Measurements from ENCODE around the gene CENPH. TPM values are rescaled to one million over a fixed set of nuclear protein-coding genes. Genes with fewer than 3 reads are reported as not detected.
A peak's percentile ranks its signal among the peaks of the same experiment; 100 is the strongest.
"Not testable (repeated sequence)": the region's sequence is repeated elsewhere in the genome, so short reads cannot be mapped to it uniquely, and the experiment has no call there.

The CENPH gene
- total RNA-seq (2021; fragmentation: NEBNext Ultra II Directional; extraction: Animal tissue kit (Norgen Biotek cat#: 25700)): 10 to 100 TPM; 10.7 to 21.0 (median 20.1) TPM
- long read RNA-seq, transcript CENPH-201 (9 exons, 1,389 nt): major isoform, 23 of 27 reads
- long read RNA-seq, partial matches to known transcripts: 3 of 27 reads
- long read RNA-seq, other reads (novel, unspliced or antisense): 1 of 27 reads

DNA sequence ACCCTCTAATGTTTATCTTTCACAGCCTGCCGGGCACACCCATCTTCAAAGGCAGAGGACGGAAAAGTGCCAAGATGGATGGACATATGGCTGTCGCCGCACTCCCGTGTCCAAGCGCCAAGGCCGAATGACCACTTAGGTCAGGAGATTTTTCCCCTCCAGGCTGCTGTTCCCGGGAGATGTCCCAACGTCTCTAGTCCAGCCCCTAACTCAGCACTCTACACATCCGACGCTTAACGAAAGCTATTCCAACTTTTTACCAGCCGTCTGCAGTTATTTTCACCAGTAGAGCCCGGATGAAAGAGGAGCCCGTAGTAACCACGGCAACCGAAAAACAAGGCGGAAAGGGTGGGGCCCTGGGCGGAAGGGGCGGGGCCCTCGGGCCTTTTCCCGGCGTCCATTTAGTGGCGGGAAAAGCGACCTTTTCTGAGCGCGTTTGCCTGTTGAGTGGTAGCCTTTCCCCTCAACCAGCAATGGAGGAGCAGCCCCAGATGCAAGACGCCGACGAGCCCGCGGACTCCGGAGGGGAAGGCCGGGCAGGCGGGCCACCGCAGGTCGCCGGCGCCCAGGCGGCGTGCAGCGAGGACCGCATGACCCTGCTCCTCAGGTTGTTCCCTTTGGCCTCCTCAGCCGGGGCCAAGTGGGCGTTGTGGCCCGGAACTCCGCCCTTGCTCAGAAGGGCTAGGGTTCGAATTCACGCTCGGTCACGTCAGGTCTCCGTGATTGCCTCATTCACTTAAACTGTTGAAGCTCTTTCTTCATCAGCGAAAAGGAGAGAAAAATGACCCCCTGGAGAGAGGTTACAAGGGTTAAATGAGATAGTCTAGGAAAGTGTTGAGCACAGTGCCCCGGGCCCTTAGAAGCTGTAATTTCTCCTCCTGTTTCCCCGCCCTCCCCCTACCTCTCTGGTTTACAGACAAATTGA lies at the start of gene CENPH:
CENPH (plus strand) TSS at position 422 of the 925 bp plus-strand sequence; CDS start at position 474, 52 bp downstream.
- Mint-ChIP-seq H3K27ac (peak within 1 kb of the TSS; percentile 99), H3K27me3 (ENCODE audit: insufficient read depth) (no peaks in the 10 kb centered on the region), H3K9me3 (no peaks in the 10 kb centered on the region), H3K4me3 (peak within 1 kb of the TSS; percentile 97), H3K4me1 (ENCODE audit: low read depth) (peaks cover 18% of the 10 kb centered on the region), H3K36me3 (ENCODE audit: low read depth) (peaks cover 4% of the 10 kb centered on the region; the same call in 1 of the 2 replicates)
- no peak for TF ChIP-seq CTCF (IDR thresholded peaks at IDR 0.05)
- DNase-seq: peak; percentile 93

- not testable (repeated sequence) for DNase-seq; H3K27me3 Mint-ChIP-seq (ENCODE audit: insufficient read depth); H3K4me3 Mint-ChIP-seq; H3K4me1 Mint-ChIP-seq (ENCODE audit: low read depth); H3K27ac Mint-ChIP-seq
- Mint-ChIP-seq H3K9me3 (peaks cover 11% of the 10 kb centered on the region), H3K36me3 (ENCODE audit: low read depth) (peaks cover 13% of the 10 kb centered on the region; the same call in 1 of the 2 replicates)
These were observed 49.1 kb upstream of the CENPH start for GRCh38 chr5:69140239-69140638.

DNA sequence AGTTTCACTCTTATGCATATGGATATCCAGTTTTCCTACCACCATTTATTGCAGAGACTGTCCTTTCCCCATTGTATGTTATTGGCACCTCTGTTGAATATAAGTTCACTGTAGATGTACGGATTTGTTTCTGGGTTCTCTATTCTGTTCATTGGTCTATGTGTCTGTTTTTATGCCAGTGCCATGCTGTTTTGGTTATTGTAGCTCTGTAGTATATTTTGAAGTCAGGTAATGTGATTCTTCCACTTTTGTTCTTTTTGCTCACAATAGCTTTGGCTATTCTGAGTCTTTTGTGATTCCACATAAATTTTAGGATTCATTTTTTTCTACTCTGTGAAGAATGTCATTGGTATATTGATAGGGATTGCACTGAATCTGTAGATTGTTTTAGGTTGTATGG lies 48.6 kb upstream of the CENPH start:
- no peak for TF ChIP-seq CTCF (IDR thresholded peaks at IDR 0.05)
- DNase-seq: no peak
- Mint-ChIP-seq H3K27ac (no peak overlapping the region), H3K27me3 (ENCODE audit: insufficient read depth) (no peaks in the 10 kb centered on the region), H3K4me1 (ENCODE audit: low read depth) (no peaks in the 10 kb centered on the region), H3K4me3 (no peak overlapping the region), H3K36me3 (ENCODE audit: low read depth) (peaks cover 12% of the 10 kb centered on the region; the same call in 1 of the 2 replicates), H3K9me3 (peaks cover 11% of the 10 kb centered on the region)

DNA sequence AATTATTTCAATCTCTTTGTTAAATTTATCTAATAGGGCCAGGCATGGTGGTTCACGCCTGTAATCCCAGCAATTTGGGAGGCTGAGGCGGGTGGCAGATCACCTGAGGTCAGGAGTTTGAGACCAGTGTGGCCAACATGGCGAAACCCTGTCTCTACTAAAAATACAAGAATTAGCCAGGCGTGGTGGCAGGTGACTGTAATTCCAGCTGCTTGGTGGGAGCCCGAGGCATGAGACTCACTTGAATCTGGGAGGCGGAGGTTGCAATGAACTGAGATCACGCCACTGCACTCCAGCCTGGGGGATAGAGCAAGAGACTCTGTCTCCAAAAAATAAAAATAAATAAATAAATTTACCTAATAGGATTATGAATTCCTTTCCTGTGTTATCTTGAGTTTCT lies 40.8 kb upstream of the CENPH start:
- H3K4me1 Mint-ChIP-seq (ENCODE audit: low read depth); H3K4me3 Mint-ChIP-seq; DNase-seq; H3K36me3 Mint-ChIP-seq (ENCODE audit: low read depth); H3K9me3 Mint-ChIP-seq; H3K27me3 Mint-ChIP-seq (ENCODE audit: insufficient read depth); H3K27ac Mint-ChIP-seq: not testable (repeated sequence)

- DNase-seq: no peak
- H3K4me1 Mint-ChIP-seq (ENCODE audit: low read depth): no peaks in the 10 kb centered on the region
- no peak for TF ChIP-seq CTCF (IDR thresholded peaks at IDR 0.05)
- no peaks in the 10 kb centered on the region for H3K36me3 Mint-ChIP-seq (ENCODE audit: low read depth)
- H3K27me3 Mint-ChIP-seq (ENCODE audit: insufficient read depth): no peaks in the 10 kb centered on the region
- H3K27ac Mint-ChIP-seq: no peak overlapping the region
- no peaks in the 10 kb centered on the region for H3K9me3 Mint-ChIP-seq
- no peak overlapping the region for H3K4me3 Mint-ChIP-seq
These were observed 40.3 kb upstream of the CENPH start for GRCh38 chr5:69148981-69149675.

DNA sequence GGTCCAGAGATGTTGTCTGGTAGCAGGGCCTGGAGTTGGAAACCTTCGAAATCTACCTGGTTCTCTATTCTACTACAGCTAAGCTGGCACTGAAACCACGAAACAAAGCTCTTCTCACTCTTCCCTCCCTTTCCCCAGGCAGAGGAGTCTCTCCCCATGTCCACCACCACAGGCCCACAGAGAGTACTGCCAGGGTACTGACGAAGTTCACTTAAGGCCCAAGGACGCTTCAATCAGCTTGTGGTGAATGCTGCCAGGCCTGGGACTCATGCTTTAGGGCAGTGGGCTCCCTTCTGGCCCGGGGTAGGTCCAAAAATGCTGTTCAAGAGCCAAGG lies 39.7 kb upstream of the CENPH start:
- H3K36me3 Mint-ChIP-seq (ENCODE audit: low read depth): no peaks in the 10 kb centered on the region
- no peaks in the 10 kb centered on the region for H3K4me1 Mint-ChIP-seq (ENCODE audit: low read depth)
- no peak for DNase-seq
- no peaks in the 10 kb centered on the region for H3K9me3 Mint-ChIP-seq
- H3K27ac Mint-ChIP-seq: no peak overlapping the region
- no peaks in the 10 kb centered on the region for H3K27me3 Mint-ChIP-seq (ENCODE audit: insufficient read depth)
- no peak for TF ChIP-seq CTCF (IDR thresholded peaks at IDR 0.05)
- no peak overlapping the region for H3K4me3 Mint-ChIP-seq

Data from HFFc6 (cell line).